ENCODE results near the gene MAN2B2. TPM values are rescaled to one million over a fixed set of nuclear protein-coding genes. Genes with fewer than 3 reads are reported as not detected.

The MAN2B2 gene
- total RNA-seq, 1 experiment from 2014 or later = 8.5 TPM

DNA sequence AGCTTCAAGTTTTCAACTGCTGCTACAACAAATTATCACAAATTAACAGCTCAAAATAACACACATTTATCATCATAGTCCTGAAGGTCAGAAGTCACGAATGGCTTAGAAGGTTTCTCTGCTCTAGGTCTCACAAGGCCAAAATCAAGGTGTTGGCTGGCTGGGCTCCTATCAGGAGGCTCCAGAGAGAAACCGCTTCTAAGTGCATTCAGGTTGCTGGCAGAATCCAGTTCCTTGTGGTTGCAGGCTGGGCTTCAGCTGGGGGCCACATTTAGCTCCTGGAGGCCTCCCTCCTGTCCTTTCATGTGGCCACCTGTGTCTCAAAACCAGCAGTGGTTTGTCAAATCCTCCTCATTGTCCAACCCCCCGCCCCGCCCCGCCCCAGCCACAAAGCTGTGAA lies 80.9 kb downstream of the MAN2B2 start:
- H3K9ac ChIP-seq (ENCODE audit: low read length) = no peak overlapping the region
- ATAC-seq = no peak
- no peaks in the 10 kb centered on the region for H3K9me2 ChIP-seq (replicated peaks; ENCODE audit: low read length)
- no peaks in the 10 kb centered on the region for H3K27me3 ChIP-seq (ENCODE audit: low read length)
- DNase-seq = no peak
- ChIA-PET POLR2A (ENCODE audit: unreplicated experiment) (no interaction called here), CTCF (no interaction called here)
- H4K20me1 ChIP-seq (ENCODE audit: low read length) = no peaks in the 10 kb centered on the region
- H3K4me3 ChIP-seq (ENCODE audit: low read length) = no peak overlapping the region
- H3K79me2 ChIP-seq (ENCODE audit: low read length) = no peaks in the 10 kb centered on the region
- no peak overlapping the region for H2AFZ ChIP-seq (ENCODE audit: low read length)
- no peaks in the 10 kb centered on the region for H3K9me3 ChIP-seq (ENCODE audit: low read length)
- H3F3A ChIP-seq (ENCODE audit: low read length, unreplicated experiment) = no peaks in the 10 kb centered on the region
- no peaks in the 10 kb centered on the region for H3K36me3 ChIP-seq (ENCODE audit: low read depth, low read length)
- TF ChIP-seq, protein P1, sequence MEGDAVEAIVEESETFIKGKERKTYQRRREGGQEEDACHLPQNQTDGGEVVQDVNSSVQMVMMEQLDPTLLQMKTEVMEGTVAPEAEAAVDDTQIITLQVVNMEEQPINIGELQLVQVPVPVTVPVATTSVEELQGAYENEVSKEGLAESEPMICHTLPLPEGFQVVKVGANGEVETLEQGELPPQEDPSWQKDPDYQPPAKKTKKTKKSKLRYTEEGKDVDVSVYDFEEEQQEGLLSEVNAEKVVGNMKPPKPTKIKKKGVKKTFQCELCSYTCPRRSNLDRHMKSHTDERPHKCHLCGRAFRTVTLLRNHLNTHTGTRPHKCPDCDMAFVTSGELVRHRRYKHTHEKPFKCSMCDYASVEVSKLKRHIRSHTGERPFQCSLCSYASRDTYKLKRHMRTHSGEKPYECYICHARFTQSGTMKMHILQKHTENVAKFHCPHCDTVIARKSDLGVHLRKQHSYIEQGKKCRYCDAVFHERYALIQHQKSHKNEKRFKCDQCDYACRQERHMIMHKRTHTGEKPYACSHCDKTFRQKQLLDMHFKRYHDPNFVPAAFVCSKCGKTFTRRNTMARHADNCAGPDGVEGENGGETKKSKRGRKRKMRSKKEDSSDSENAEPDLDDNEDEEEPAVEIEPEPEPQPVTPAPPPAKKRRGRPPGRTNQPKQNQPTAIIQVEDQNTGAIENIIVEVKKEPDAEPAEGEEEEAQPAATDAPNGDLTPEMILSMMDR (conservative IDR thresholded peaks at IDR 0.05; ENCODE audit: low read depth, low read length) = no peak
- TF ChIP-seq EZH2 (IDR thresholded peaks at IDR 0.05; ENCODE audit: low read length, unreplicated experiment) (no peak), EZH2phosphoT487 (IDR thresholded peaks at IDR 0.05; ENCODE audit: borderline replicate concordance, low read length) (no peak)
- no TSS peak for BruUV-seq (replicated peaks)
- intact Hi-C loops (cut with micrococcal nuclease) = no loop called here
- no peak overlapping the region for H3K4me2 ChIP-seq (ENCODE audit: low read length)
- H3K27ac ChIP-seq (ENCODE audit: low read length) = no peak overlapping the region
- H3K4me1 ChIP-seq (ENCODE audit: insufficient read depth, low read length) = no peaks in the 10 kb centered on the region

DNA sequence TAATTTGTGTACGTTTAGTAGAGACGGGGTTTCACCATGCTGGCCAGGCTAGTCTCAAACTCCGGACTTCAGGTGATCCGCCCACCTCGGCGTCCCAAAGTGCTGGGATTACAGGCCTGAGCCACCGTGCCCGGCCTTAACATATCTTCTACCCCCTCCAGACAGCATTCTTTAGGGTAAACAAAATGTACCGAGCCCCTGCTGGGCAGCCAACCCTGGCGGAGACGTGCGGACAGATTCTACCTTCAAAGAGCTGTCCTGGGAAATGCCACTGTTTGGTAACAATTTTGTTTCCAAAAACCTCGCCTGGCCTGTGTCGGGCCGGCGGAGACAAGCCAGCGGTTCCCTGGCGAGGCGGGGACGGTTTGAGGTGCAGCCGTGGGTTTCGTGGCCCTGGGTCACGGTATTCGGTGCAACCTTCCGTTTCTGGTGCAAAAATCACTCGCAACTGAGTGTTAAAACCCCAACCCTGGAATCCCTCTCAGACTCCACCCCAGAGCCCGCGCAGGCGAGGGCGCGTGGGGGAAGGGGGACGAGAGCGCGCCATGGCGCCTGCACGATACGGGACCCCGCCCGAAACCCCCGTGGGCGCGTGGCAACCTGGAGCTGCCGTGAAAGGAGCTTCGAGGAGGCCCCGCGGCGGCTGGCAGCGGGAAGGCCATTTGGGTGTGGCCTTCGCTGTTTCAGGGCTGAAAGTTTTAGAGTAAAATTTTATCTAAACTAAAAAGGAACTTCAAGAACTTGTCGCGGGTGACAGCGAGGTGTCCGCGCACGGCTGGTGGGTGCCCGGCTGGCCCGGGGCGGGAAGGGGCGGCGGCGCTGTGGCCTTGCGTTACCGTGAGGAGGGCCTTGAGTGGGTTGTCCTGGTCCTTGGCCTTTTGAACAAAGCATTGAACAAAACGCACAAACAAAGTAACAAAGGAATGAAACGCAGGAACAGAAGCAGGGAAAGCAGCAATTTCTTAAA lies 82.5 kb downstream of the MAN2B2 start:
- CTCF ChIA-PET = no interaction called here

More for the DNA sequence above, 82.5 kb downstream of the MAN2B2 start:
- Histone ChIP-seq H3K9ac (ENCODE audit: low read length) (no peak overlapping the region), H2AFZ (ENCODE audit: low read length) (no peak overlapping the region), H4K20me1 (ENCODE audit: low read length) (no peaks in the 10 kb centered on the region), H3K4me2 (ENCODE audit: low read length) (no peak overlapping the region), H3K27ac (ENCODE audit: low read length) (no peak overlapping the region), H3K27me3 (ENCODE audit: low read length) (no peaks in the 10 kb centered on the region), H3K4me3 (ENCODE audit: low read length) (no peak overlapping the region), H3K4me1 (ENCODE audit: insufficient read depth, low read length) (no peaks in the 10 kb centered on the region), H3K36me3 (ENCODE audit: low read depth, low read length) (no peaks in the 10 kb centered on the region), H3K79me2 (ENCODE audit: low read length) (no peaks in the 10 kb centered on the region), H3K9me2 (replicated peaks; ENCODE audit: low read length) (no peaks in the 10 kb centered on the region), H3K9me3 (ENCODE audit: low read length) (no peaks in the 10 kb centered on the region), H3F3A (ENCODE audit: low read length, unreplicated experiment) (no peaks in the 10 kb centered on the region)
- intact Hi-C loops (cut with micrococcal nuclease) = no loop called here
- POLR2A ChIA-PET (ENCODE audit: unreplicated experiment) = no interaction called here
- ATAC-seq (no peak), DNase-seq (no peak)
- no TSS peak for BruUV-seq (replicated peaks)
- TF ChIP-seq, protein P1 (conservative IDR thresholded peaks at IDR 0.05; ENCODE audit: low read depth, low read length) = no peak
- TF ChIP-seq EZH2 (IDR thresholded peaks at IDR 0.05; ENCODE audit: low read length, unreplicated experiment) = no peak
- no peak for TF ChIP-seq EZH2phosphoT487 (IDR thresholded peaks at IDR 0.05; ENCODE audit: borderline replicate concordance, low read length)
